HepG2 (cell line): ENCODE measurements around the gene CASKIN1. TPM values are rescaled to one million over a fixed set of nuclear protein-coding genes. Genes with fewer than 3 reads are reported as not detected.

ENCODE experiments used
- CSRNP2 ChIP-seq: sonication (generic); formaldehyde crosslinking; conservative IDR thresholded peaks from 2 replicates; pipeline ENCODE4 v1.8.0; 2022; ENCODE audit warnings: low read depth, missing genetic modification reagents
- HOXA7 ChIP-seq: sonication (generic); formaldehyde crosslinking; IDR thresholded peaks from 2 replicates; pipeline ENCODE4 v1.8.1; 2022; ENCODE audit warnings: mild to moderate bottlenecking, missing genetic modification reagents, moderate library complexity
- MLXIP ChIP-seq: sonication (generic); formaldehyde crosslinking; IDR thresholded peaks from 2 replicates; pipeline ENCODE4 v1.9.0; 2021; ENCODE audit warnings: missing genetic modification reagents, borderline replicate concordance
- RELA ChIP-seq: sonication (generic); formaldehyde crosslinking; IDR thresholded peaks from 2 replicates; pipeline ENCODE4 v1.4.0; 2020; ENCODE audit warnings: missing genetic modification reagents
- SNAPC2 ChIP-seq: sonication (generic); formaldehyde crosslinking; IDR thresholded peaks from 2 replicates; pipeline ENCODE4 v1.8.1; 2022; ENCODE audit warnings: mild to moderate bottlenecking, missing genetic modification reagents
- TAF15 ChIP-seq: fragments of 200-400 bp; formaldehyde crosslinking; IDR thresholded peaks from one replicate; pipeline ENCODE4 v1.6.1; 2018; ENCODE audit warnings: mild to moderate bottlenecking, low read depth, low read length; ENCODE audit not compliant: poor library complexity, severe bottlenecking
- TCF7L2 ChIP-seq: IDR thresholded peaks from 2 replicates; pipeline ENCODE4 v1.6.1; 2011; ENCODE audit warnings: mild to moderate bottlenecking, low read depth, low read length, moderate library complexity
- YY1 ChIP-seq: IDR thresholded peaks from 2 replicates; pipeline ENCODE4 v1.6.1; 2011; ENCODE audit warnings: low read length, low read depth, moderate library complexity, mild to moderate bottlenecking; ENCODE audit not compliant: insufficient read depth, insufficient replicate concordance
- ZBED4 ChIP-seq: sonication (generic); formaldehyde crosslinking; IDR thresholded peaks from 2 replicates; pipeline ENCODE4 v1.4.0; 2020; ENCODE audit warnings: missing genetic modification reagents, borderline replicate concordance
- ZBTB25 ChIP-seq: IDR thresholded peaks from 2 replicates; pipeline ENCODE4 v1.6.1; 2018; ENCODE audit warnings: missing genetic modification reagents
- ZBTB8A ChIP-seq: sonication (generic); formaldehyde crosslinking; IDR thresholded peaks from 2 replicates; pipeline ENCODE4 v1.4.0; 2020; ENCODE audit warnings: mild to moderate bottlenecking, low read depth, missing genetic modification reagents, borderline replicate concordance
- ZFP36L2 ChIP-seq: sonication (generic); formaldehyde crosslinking; IDR thresholded peaks from 2 replicates; pipeline ENCODE4 v1.4.0; 2020; ENCODE audit warnings: missing genetic modification reagents
- ZNF30 ChIP-seq: sonication (generic); formaldehyde crosslinking; IDR thresholded peaks from 2 replicates; pipeline ENCODE4 v1.5.0; 2020; ENCODE audit warnings: mild to moderate bottlenecking, missing genetic modification reagents
- ZNF34 ChIP-seq: sonication (generic); formaldehyde crosslinking; IDR thresholded peaks from 2 replicates; pipeline ENCODE4 v1.4.0; 2020; ENCODE audit warnings: mild to moderate bottlenecking, missing genetic modification reagents, borderline replicate concordance
- ZNF563 ChIP-seq: sonication (generic); formaldehyde crosslinking; IDR thresholded peaks from 2 replicates; pipeline ENCODE4 v1.8.0; 2022; ENCODE audit warnings: mild to moderate bottlenecking, moderate library complexity, missing genetic modification reagents
- ZNF614 ChIP-seq: IDR thresholded peaks from 2 replicates; pipeline ENCODE4 v1.6.1; 2018; ENCODE audit warnings: missing biosample characterization, missing genetic modification reagents, inconsistent platforms, borderline replicate concordance
- ZNF670 ChIP-seq: sonication (generic); formaldehyde crosslinking; IDR thresholded peaks from 2 replicates; pipeline ENCODE4 v1.8.0; 2022; ENCODE audit warnings: mild to moderate bottlenecking, missing genetic modification reagents, borderline replicate concordance
- polyA plus RNA-seq, 8 experiments: library from polyadenylated mRNA; depleted of rRNA in 3 of 8; stranded (reverse) in 7 of 8; unstranded in 1 of 8; fragments of >200 nt; fragmentation: Illumina TruSeq in 4 of 8; extraction: Trizol in 4 of 8; gene quantifications; 2 replicates each; pipeline versions ENCODE4 v1.2.1 to v1.2.3, GENCODE V29; 2011 to 2016; ENCODE audit warnings: low read depth in 4 of 8, missing spikeins in 1 of 8, mixed read lengths in 1 of 8; ENCODE audit not compliant: insufficient read depth in 1 of 8
- total RNA-seq, 5 experiments: library from RNA; depleted of rRNA; stranded (reverse); fragments of >200 nt; fragmentation: Illumina TruSeq; extraction: Trizol; gene quantifications; 2 replicates each; pipeline ENCODE4 v1.2.3, GENCODE V29; 2016; ENCODE audit warnings: low read depth in 1 of 5

CASKIN1 gene
- total and polyA plus RNA-seq, 2 of the 13 experiments (the other 11 are each of a cell fraction or from before 2014, with no cell fraction given), result 1.2 to 2.2 TPM

- no peak for TF ChIP-seq CSRNP2 (CRISPR knock-in tag)
- no peak for TF ChIP-seq ZNF614 (CRISPR knock-in tag)
- no peak for TF ChIP-seq RELA (CRISPR knock-in tag)
- TF ChIP-seq ZNF670, result no peak
- TF ChIP-seq YY1, result no peak
- no peak for TF ChIP-seq ZBED4 (CRISPR knock-in tag)
- no peak for TF ChIP-seq ZBTB8A
- TF ChIP-seq TCF7L2, result no peak
- no peak for TF ChIP-seq ZNF563 (CRISPR knock-in tag)
- TF ChIP-seq ZBTB25 (CRISPR knock-in tag), result no peak
- no peak for TF ChIP-seq ZNF30 (CRISPR knock-in tag)
- TF ChIP-seq TAF15, result no peak
- TF ChIP-seq HOXA7, result no peak
- TF ChIP-seq ZFP36L2 (CRISPR knock-in tag), result no peak
- TF ChIP-seq MLXIP (CRISPR knock-in tag), result no peak
- TF ChIP-seq ZNF34, result 0 out of 2 replicates have a peak, but pooled peaks have one; percentile 16
- TF ChIP-seq SNAPC2, result no peak
Measured at GRCh38 chr16:2210386-2211365, 14.3 kb upstream of the CASKIN1 start, which contains the start of gene BRICD5 (continued).
